Measurements from ENCODE around the gene ESRP2.

- no peak for TF ChIP-seq CTCF (IDR thresholded peaks at IDR 0.05)
- TF ChIP-seq POLR2A (IDR thresholded peaks at IDR 0.05; ENCODE audit: low read depth) = no peak
- no peak for TF ChIP-seq POLR2AphosphoS5 (IDR thresholded peaks at IDR 0.05)
These were observed 49.0 kb downstream of the ESRP2 start for GRCh38 chr16:68186877-68187276.
